SK-N-SH (cell line): Measurements from ENCODE around the gene UBXN2A. TPM values are rescaled to one million over a fixed set of nuclear protein-coding genes. Genes with fewer than 3 reads are reported as not detected.

Experiments
- CTCF ChIA-PET: fragments of 300-600, 350-600 bp; formaldehyde crosslinking; extraction: SDS; loops from one replicate; lab custom pipeline; 2021; lab: Yijun Ruan, JAX
- POLR2A ChIA-PET: fragments of 350-600 bp; sonication (Branson Sonifier 250); formaldehyde crosslinking; extraction: SDS; loops from one replicate; lab custom pipeline; 2020; ENCODE audit warnings: antibody characterized with exemption, inconsistent platforms; lab: Yijun Ruan, JAX
- DNase-seq: peaks from one replicate; pipeline ENCODE4 v3.0.0; 2012
- H2AFZ ChIP-seq: fragments of 200-600 bp; sonication (generic); 2 replicates; pipeline ENCODE4 v1.8.1; 2016; ENCODE audit warnings: antibody characterized with exemption, mild to moderate bottlenecking, low read depth
- H3F3A ChIP-seq: fragments of 200-600 bp; sonication (generic); replicated peaks from 2 replicates; pipeline ENCODE3; 2016; ENCODE audit warnings: antibody characterized with exemption, mild to moderate bottlenecking; ENCODE audit not compliant: insufficient read depth
- H3K27ac ChIP-seq, 2 experiments: fragments of 200-500 bp in 1 of 2; fragments of 200-600 bp in 1 of 2; sonication (Bioruptor generic) in 1 of 2; sonication (generic), shearing (Covaris generic) in 1 of 2; 2 replicates each; pipeline versions ENCODE4 v1.5.1 to v1.6.1; 2014 to 2016; ENCODE audit warnings: low read depth in 2 of 2, inconsistent platforms in 1 of 2, low read length in 1 of 2, mild to moderate bottlenecking in 1 of 2, mixed read lengths in 1 of 2
- H3K27me3 ChIP-seq: fragments of 200-600 bp; sonication (generic), shearing (Covaris generic); 2 replicates; pipeline ENCODE4 v1.6.1; 2016; ENCODE audit warnings: mixed run types; ENCODE audit not compliant: insufficient read depth
- H3K36me3 ChIP-seq, 2 experiments: fragments of 200-500 bp in 1 of 2; fragments of 200-600 bp in 1 of 2; sonication (Bioruptor generic) in 1 of 2; sonication (generic) in 1 of 2; replicated peaks in 1 of 2; 2 replicates each; pipeline versions ENCODE3 to v1.5.1; 2014 to 2016; ENCODE audit warnings: low read length in 1 of 2, mild to moderate bottlenecking in 1 of 2; ENCODE audit not compliant: insufficient read depth in 2 of 2, control insufficient read depth in 1 of 2
- H3K4me1 ChIP-seq, 2 experiments: fragments of 200-500 bp in 1 of 2; fragments of 200-600 bp in 1 of 2; sonication (Bioruptor generic) in 1 of 2; sonication (generic), shearing (Covaris generic) in 1 of 2; 2 replicates each; pipeline versions ENCODE4 v1.5.1 to v1.6.1; 2014 to 2016; ENCODE audit warnings: low read depth in 1 of 2, low read length in 1 of 2, mixed run types in 1 of 2; ENCODE audit not compliant: insufficient read depth in 2 of 2, control insufficient read depth in 1 of 2
- H3K4me2 ChIP-seq: fragments of 200-600 bp; sonication (generic), shearing (Covaris generic); 2 replicates; pipeline ENCODE4 v1.6.1; 2017; ENCODE audit warnings: mixed run types
- H3K4me3 ChIP-seq, 2 experiments: fragments of 200-500 bp in 1 of 2; fragments of 200-600 bp in 1 of 2; sonication (Bioruptor generic) in 1 of 2; sonication (generic), shearing (Covaris generic) in 1 of 2; 2 replicates each; pipeline versions ENCODE4 v1.5.1 to v1.8.1; 2014 to 2016; ENCODE audit warnings: low read depth in 2 of 2, inconsistent platforms in 1 of 2, low read length in 1 of 2, mild to moderate bottlenecking in 1 of 2, mixed read lengths in 1 of 2, moderate library complexity in 1 of 2
- H3K79me2 ChIP-seq: fragments of 200-600 bp; sonication (generic); 2 replicates; pipeline ENCODE4 v1.8.1; 2017; ENCODE audit warnings: mild to moderate bottlenecking; ENCODE audit not compliant: insufficient read depth
- H3K9ac ChIP-seq: fragments of 200-600 bp; sonication (generic); 2 replicates; pipeline ENCODE4 v1.6.1; 2017; ENCODE audit warnings: mixed run types
- H3K9me2 ChIP-seq: fragments of 200-600 bp; sonication (generic); 2 replicates; pipeline ENCODE4 v1.6.1; 2017; ENCODE audit warnings: mixed run types
- H3K9me3 ChIP-seq: fragments of 200-600 bp; sonication (generic); 2 replicates; pipeline ENCODE4 v1.6.1; 2017; ENCODE audit warnings: mixed run types, mild to moderate bottlenecking, moderate library complexity
- H4K20me1 ChIP-seq: fragments of 200-600 bp; sonication (generic); 2 replicates; pipeline ENCODE4 v1.6.1; 2017; ENCODE audit warnings: mild to moderate bottlenecking, mixed run types; ENCODE audit not compliant: insufficient read depth
- ELF1 ChIP-seq: IDR thresholded peaks from 2 replicates; pipeline ENCODE4 v1.4.0; 2012
- EP300 ChIP-seq, 2 experiments: IDR thresholded peaks; 2 replicates each; pipeline versions ENCODE4 v1.4.0 to v1.6.1; 2012; ENCODE audit warnings: borderline replicate concordance in 1 of 2, low read depth in 1 of 2, low read length in 1 of 2
- FOXM1 ChIP-seq: IDR thresholded peaks from 2 replicates; pipeline ENCODE4 v1.4.0; 2012; ENCODE audit warnings: low read depth, mild to moderate bottlenecking
- IRF3 ChIP-seq: fragments of 150-350 bp; IDR thresholded peaks from 2 replicates; pipeline ENCODE4 v1.6.1; 2016; ENCODE audit warnings: mild to moderate bottlenecking, low read depth, low read length
- JUND ChIP-seq: IDR thresholded peaks from 2 replicates; pipeline ENCODE4 v1.4.0; 2012
- MAX ChIP-seq: IDR thresholded peaks from 2 replicates; pipeline ENCODE4 v1.4.0; 2012; ENCODE audit warnings: low read depth
- MEF2A ChIP-seq: IDR thresholded peaks from 2 replicates; pipeline ENCODE4 v1.4.0; 2012; ENCODE audit warnings: low read depth, borderline replicate concordance
- RAD21 ChIP-seq: IDR thresholded peaks from 2 replicates; pipeline ENCODE4 v1.6.1; 2012; ENCODE audit warnings: mild to moderate bottlenecking, low read length
- REST ChIP-seq: IDR thresholded peaks from 2 replicates; pipeline ENCODE4 v1.6.1; 2012; ENCODE audit warnings: mild to moderate bottlenecking, low read depth, low read length, moderate library complexity
- RFX5 ChIP-seq: IDR thresholded peaks from 2 replicates; pipeline ENCODE4 v1.6.1; 2012; ENCODE audit warnings: mild to moderate bottlenecking, improper control_type of control experiment, low read length
- RXRA ChIP-seq: IDR thresholded peaks from 2 replicates; pipeline ENCODE4 v1.4.0; 2012; ENCODE audit warnings: low read depth, mild to moderate bottlenecking, borderline replicate concordance
- SIN3A ChIP-seq: IDR thresholded peaks from 2 replicates; pipeline ENCODE4 v1.6.1; 2012; ENCODE audit warnings: low read depth, mild to moderate bottlenecking, low read length, moderate library complexity, borderline replicate concordance
- SMC3 ChIP-seq: IDR thresholded peaks from 2 replicates; pipeline ENCODE4 v1.6.1; 2012; ENCODE audit warnings: low read depth, low read length, improper control_type of control experiment
- TAF1 ChIP-seq: IDR thresholded peaks from 2 replicates; pipeline ENCODE4 v1.6.1; 2012; ENCODE audit warnings: low read depth, mild to moderate bottlenecking, low read length, moderate library complexity, borderline replicate concordance
- TCF12 ChIP-seq: IDR thresholded peaks from 2 replicates; pipeline ENCODE4 v1.4.0; 2012
- USF2 ChIP-seq: fragments of 150-350 bp; IDR thresholded peaks from 2 replicates; pipeline ENCODE4 v1.6.1; 2017; ENCODE audit warnings: antibody characterized with exemption, low read length, low read depth, borderline replicate concordance
- ZBTB33 ChIP-seq: IDR thresholded peaks from 2 replicates; pipeline ENCODE4 v1.4.0; 2012; ENCODE audit warnings: low read depth, borderline replicate concordance
- WGBS: methylation state at CpG from one replicate; pipeline ENCODE4 v1.1.6; 2017; ENCODE audit warnings: low lambda C conversion rate; 5-methylcytosine and 5-hydroxymethylcytosine counted together
- polyA plus RNA-seq, 3 experiments: library from polyadenylated mRNA; depleted of rRNA; stranded (reverse); fragments of >200 nt; gene quantifications; 2 replicates each; pipeline ENCODE4 v1.2.3, GENCODE V29; 2012

UBXN2A gene
- polyA plus RNA-seq, 1 of the 3 experiments (the other 2 are of a cell fraction) = 5.8 TPM

- Histone ChIP-seq H3K9me3 (no peaks in the 10 kb centered on the region), H3K4me3 (no peak overlapping the region), H2AFZ (no peak overlapping the region), H3K9me2 (no peaks in the 10 kb centered on the region), H3K27me3 (no peaks in the 10 kb centered on the region), H3F3A (no peaks in the 10 kb centered on the region), H3K27ac (no peak overlapping the region), H4K20me1 (no peaks in the 10 kb centered on the region), H3K79me2 (no peaks in the 10 kb centered on the region), H3K36me3 (peaks cover 0 to 4% of the 10 kb centered on the region in 2 experiments), H3K4me2 (no peak overlapping the region), H3K9ac (no peak overlapping the region), H3K4me1 (peaks cover 3 to 12% of the 10 kb centered on the region in 2 experiments; a peak in 3 of 4 replicates)
- ChIA-PET CTCF (interaction anchor here (0.7 to 1.2 kb wide), 3 partner anchors 9 to 64 kb away, joined by 3 read pairs; partner anchors contain the start of gene TP53I3), POLR2A (no interaction called here)
- WGBS = 94% methylated on average over 4 of the region's 4 CpGs
- TF ChIP-seq RXRA (no peak), ZBTB33 (no peak), USF2 (no peak), MAX (no peak), FOXM1 (no peak), IRF3 (no peak), REST (no peak), JUND (no peak), RAD21 (no peak), RFX5 (no peak), SMC3 (no peak), TCF12 (no peak), SIN3A (no peak), EP300 (IDR thresholded peaks at IDR 0.05; ENCODE audit: borderline replicate concordance in 1 of 2, low read depth in 1 of 2, low read length in 1 of 2) (no peak), TAF1 (no peak), ELF1 (no peak), MEF2A (no peak)
- DNase-seq = no peak
Measured at GRCh38 chr2:24020244-24020643, 80.0 kb downstream of the UBXN2A start.
